ENCODE measurements around the gene PACRG.

DNA sequence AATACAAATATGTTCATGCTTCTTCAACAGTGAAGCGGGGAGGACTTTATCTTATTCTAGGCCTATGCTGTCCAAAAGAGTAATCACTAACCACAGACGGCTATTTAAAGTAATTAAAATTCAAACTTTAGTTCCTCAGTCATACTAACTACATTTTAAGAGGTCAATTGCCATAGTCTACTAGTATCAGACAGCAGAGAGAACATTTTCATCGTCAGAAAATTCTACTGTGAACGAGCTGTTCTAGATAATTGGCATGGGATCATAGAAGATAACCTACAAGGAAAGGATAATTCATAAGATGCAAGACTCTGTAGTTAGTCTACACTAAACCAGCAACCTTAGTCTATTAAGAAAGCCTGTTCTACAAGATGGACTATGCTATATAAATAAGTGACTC, 44.6 kb upstream of the PACRG start:
- TF ChIP-seq, protein P1, sequence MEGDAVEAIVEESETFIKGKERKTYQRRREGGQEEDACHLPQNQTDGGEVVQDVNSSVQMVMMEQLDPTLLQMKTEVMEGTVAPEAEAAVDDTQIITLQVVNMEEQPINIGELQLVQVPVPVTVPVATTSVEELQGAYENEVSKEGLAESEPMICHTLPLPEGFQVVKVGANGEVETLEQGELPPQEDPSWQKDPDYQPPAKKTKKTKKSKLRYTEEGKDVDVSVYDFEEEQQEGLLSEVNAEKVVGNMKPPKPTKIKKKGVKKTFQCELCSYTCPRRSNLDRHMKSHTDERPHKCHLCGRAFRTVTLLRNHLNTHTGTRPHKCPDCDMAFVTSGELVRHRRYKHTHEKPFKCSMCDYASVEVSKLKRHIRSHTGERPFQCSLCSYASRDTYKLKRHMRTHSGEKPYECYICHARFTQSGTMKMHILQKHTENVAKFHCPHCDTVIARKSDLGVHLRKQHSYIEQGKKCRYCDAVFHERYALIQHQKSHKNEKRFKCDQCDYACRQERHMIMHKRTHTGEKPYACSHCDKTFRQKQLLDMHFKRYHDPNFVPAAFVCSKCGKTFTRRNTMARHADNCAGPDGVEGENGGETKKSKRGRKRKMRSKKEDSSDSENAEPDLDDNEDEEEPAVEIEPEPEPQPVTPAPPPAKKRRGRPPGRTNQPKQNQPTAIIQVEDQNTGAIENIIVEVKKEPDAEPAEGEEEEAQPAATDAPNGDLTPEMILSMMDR (conservative IDR thresholded peaks at IDR 0.05; ENCODE audit: low read depth in 2 of 2), result no peak
- no peak for TF ChIP-seq EZH2 (IDR thresholded peaks at IDR 0.05; ENCODE audit: low read depth, unreplicated experiment)
- TF ChIP-seq POLR2AphosphoS5 (IDR thresholded peaks at IDR 0.05; ENCODE audit: low read depth), result no peak
